NCI-H146 treated with DMSO at 0.1 percent for 48 hours (cell line): ENCODE results near the gene WDFY2.
A peak's percentile ranks its signal among the peaks of the same experiment; 100 is the strongest.

Experiments used
- DNase-seq: peaks from one replicate; lab custom pipeline; 2025; ENCODE audit not compliant: unreplicated experiment; lab: John Stamatoyannopoulos, UW

Gene WDFY2

GRCh38 chr13:51659276-51660127, 75.2 kb downstream of the WDFY2 start:
- no peak for DNase-seq

DNA sequence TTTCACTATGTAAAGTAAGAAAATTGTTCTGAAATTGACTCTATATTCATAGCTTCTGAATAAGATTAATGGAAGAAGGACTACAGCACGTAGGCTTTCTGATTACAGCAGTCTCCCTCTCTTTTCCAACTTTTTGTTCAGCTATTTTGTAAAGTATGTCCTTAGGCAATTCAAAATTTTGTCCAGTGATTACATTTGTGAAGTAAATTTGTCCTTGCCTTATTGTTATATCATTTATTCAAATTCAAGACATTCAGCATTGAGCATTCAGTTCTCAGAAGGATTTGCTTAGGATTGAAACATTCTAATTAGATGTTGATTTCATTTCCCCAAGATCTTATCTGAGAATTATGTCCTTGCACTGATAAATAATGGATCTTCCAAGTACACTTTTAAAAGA, 76.6 kb downstream of the WDFY2 start:
- DNase-seq = no peak

GRCh38 chr13:51663973-51664957, 80.0 kb downstream of the WDFY2 start:
- DNase-seq = no peak

DNA sequence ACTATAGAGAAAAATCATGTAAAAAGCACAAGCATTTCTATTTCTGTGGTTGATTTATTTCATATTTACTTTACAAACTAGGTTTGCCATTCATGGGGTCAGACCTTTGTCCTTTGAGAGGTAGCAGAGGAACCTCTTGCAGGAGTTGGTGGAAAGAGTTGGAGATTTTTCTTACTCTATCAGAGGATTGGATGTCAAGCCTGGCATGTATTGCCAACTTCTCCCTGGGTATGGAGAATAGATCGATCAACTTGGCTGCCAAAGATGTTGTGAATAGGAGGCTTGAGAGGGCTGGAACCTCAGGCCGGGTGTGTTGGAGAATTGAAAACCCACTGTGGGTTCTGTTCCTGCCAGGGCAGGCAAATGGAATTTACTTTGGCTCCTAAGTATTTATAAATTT, 81.2 kb downstream of the WDFY2 start:
- no peak for DNase-seq

- DNase-seq = peak; percentile 76
Observed at GRCh38 chr13:51666374-51666773, 82.1 kb downstream of the WDFY2 start.

GRCh38 chr13:51666839-51667238, 82.6 kb downstream of the WDFY2 start:
- DNase-seq = no peak

DNA sequence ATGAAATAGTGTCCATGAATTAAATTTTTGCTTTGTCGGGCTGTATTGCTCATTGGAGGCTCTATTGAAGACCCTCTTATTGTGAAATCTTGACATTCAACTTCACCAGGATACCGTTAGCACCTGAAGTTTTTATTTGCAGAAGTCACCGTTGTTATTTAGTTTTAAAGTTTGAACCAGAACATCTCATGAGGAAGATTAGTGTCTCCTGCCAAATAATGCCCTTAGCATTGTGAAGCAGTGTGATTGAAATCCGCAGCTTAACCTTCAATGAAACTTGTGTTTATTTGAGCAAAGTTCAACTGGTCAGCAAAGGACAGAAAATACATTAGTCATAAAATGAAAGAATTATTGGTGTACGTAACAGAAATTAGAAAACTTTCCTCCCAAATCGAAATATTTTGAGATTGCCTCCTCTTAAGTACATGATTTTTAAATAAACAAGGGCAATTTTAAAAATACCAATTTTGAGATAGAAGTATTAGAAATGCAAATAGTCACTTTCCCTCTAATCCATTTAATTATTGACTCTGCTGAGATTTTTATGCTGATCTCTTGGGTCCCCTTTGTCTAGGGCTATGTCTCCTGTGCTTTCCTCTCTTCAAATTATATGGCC, 84.4 kb downstream of the WDFY2 start:
- no peak for DNase-seq

GRCh38 chr13:51673165-51673564, 88.9 kb downstream of the WDFY2 start:
- no peak for DNase-seq

DNA sequence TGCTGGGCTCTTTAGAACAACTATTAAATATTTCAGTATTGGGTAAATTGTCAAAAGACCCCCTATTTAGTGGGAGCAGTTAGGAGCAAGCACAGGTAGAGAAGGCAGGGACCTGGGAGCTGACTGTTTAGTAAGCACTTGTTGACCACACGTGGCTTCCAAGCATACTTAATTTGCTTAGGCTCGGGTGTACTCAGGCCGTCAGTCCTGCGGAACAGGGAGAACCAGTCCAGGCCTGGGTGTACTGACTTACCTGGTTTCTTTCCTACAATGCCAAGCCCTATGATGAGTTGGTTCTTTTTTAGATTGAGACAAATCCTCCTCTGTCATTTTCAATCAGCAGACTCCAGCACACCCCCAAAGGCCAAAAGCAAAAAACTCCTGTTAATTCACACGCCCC, 90.0 kb downstream of the WDFY2 start:
- no peak for DNase-seq

GRCh38 chr13:51675385-51675784, 91.1 kb downstream of the WDFY2 start:
- DNase-seq = no peak

DNA sequence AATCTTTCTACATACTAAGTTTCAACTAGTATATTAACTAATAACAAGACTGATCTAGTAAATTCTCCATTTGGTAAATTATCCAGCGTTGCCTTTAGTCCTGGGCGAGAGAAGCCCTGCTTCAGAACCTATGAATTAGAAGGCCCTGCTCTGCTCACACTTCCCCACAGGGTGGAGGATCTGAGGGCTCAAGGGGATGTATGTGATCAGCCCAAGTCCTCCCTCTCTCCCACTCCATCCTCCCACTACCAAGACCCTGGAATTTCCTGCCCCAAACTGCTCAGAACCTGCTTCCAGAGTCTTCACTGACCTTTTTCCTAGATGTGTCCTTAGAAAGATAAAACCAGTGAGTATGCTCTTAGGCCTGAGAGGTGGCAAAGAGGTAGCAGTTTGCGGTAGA, 91.6 kb downstream of the WDFY2 start:
- DNase-seq = no peak

GRCh38 chr13:51676739-51677138, 92.5 kb downstream of the WDFY2 start:
- DNase-seq = no peak

DNA sequence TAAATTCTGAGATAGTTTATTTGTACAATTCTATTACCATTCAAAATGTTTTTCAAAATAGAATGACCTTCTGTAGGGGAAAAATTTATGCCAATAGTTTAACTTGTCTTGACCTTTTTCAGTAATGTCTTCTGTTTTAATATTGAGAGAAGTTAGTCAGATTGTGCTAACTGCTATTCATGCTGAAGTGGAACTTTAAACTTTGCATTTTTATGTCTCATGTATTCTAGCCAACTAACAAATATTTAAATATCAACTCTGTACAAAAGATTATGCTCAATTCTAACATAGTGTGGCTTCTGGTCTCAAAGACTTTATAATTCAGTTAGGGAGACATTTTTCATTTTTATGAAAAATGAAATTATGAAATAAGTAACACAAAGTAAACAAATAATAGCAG, 94.2 kb downstream of the WDFY2 start:
- no peak for DNase-seq

DNA sequence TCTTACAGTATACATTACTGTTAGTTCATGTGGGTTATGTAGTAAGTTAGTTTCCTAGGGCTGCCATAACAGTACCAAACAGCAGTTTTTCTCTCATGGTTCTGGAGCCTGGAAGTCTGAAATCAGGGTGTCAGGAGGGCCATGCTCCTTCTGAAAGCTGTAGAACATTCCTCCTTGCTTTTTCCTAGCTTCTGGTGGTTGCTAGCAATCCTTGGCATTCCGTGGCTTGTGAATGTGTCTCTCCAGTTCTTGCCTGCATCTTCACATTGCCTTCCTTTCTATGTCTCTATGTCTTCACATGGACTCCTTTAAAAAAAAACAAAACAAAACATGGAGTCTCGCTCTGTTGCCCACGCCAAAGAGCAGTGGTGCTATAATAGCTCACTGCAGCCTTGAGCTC, 95.4 kb downstream of the WDFY2 start:
- DNase-seq = no peak

- DNase-seq = no peak
Observed at GRCh38 chr13:51681037-51681678, 96.9 kb downstream of the WDFY2 start.

DNA sequence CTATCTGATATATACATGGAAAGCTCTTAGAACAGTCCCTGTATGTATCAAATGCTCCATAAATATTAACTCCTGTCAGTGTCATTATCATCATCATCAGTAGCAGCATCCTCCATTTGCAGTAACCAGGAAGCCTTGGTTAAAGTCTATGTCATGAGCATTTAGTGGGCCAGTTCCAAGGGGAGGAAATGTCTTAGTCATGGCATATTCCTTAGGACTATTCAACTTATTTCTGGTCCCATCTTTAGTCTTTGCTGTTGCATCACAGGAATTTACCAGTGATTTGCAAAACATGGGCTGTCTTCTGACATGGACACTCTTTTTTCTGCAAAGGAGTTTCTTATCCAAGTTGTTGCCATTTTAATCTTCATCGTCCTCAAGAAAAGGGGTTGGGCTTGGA, 98.4 kb downstream of the WDFY2 start:
- DNase-seq = no peak

DNA sequence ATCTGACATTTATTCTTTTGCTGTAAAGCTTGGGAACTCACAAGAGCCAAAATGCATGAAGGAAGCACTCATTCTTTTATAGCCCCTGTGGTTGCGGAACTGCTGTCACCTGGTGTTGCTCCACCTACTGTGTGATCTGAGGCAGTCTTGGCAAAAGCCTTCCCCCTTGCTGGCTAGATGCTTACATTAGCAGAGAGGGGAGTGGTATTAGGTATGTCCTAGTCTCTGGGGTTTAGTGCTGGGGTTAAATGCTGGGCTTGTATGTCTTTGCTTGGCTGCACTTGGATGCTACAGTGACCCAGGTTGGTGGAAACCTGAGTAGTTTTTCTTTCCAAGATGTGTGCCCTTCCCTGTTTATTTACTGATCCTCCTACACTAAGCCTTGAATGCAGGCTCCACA, 99.3 kb downstream of the WDFY2 start:
- DNase-seq = no peak

DNA sequence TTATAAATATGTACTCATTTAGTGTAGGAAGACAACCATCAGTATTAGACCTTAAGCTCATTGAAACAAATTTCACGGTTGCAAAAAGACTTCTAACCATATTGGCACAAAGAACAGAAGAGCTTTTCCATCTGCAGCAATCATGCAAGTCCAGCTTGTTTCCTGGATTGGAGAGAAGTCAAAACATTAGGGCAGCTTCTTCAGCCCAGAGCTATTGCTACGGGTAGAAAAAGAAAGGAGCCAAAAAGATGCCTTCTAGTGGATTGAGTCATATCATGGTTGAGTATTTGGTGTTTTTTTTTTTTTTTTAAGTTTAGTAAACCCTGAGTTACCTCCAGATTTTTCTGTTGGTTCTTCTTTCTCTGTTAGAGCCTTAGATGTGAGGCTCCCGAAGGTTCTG, 99.8 kb downstream of the WDFY2 start:
- DNase-seq = no peak

DNA sequence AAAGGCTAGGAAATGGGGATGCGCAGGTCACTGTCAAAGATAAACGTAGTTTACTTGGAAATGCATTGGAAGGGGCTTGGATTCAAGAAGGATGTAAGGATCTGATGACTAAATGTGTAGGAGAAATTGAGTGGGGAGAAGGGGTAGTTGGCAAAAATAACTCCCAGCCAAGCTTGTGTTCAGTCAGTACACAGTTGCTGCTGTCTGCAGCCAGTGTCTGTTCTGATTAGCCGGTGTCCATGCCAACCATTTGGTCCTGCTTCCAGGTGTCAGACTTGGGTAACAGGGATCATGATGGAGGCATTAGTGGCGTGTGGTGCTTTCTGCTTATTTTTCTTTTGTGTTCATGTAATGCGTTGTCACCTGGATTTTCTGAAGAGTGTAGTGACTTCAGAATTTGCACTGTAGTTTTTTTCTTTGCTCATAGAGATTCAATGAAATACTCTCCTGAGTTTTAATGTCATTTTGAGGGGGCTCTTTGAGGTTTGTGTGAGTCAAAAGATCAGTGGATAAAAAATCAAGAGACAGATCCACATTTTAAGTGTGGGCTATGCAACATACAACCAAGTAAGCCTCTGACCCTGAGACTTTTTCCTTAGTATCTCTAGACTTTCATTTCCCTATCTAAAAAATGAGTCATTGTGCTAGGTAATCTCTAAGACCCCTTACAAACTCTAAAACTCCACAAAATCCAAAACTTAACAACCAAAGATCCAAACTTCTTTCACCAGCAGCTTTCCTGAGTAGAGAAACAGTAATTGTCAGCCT, 103.9 kb downstream of the WDFY2 start:
- no peak for DNase-seq

DNA sequence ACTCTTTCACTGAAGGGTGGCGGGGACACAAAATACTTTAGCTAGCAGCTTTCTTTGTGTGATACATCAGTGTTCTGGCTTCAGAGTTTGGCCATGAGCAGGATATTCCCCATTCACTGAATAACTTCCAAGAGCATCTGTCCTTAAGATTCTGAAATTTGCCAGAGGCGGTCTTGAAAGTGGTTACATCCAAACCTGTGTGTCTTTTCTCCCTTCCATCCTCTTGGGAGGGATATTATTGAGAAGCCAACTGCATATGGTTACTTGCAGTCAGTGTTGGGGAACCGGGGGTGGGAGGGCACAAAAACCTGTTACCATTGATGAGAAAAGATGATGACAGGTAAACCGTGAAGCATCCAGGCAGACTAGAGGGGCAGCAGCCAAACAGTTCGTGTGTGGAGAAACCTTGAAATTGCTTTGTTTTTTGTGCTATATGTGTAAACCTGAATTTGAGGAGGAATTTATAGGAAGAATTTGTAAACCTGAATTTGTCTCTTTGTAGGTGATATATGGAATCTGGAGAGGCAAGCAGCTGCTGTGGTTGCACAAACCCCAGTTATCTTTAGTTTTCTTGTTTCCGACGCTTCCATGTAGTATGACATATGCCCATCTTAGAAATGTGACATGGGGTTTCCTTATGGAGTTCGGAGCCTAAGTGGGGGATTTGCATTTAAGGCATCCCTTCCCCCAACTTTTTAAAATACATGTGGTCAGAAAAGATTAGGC, 104.8 kb downstream of the WDFY2 start:
- no peak for DNase-seq
